ENCODE measurements around the gene PPP1R9A.

The PPP1R9A gene

DNA sequence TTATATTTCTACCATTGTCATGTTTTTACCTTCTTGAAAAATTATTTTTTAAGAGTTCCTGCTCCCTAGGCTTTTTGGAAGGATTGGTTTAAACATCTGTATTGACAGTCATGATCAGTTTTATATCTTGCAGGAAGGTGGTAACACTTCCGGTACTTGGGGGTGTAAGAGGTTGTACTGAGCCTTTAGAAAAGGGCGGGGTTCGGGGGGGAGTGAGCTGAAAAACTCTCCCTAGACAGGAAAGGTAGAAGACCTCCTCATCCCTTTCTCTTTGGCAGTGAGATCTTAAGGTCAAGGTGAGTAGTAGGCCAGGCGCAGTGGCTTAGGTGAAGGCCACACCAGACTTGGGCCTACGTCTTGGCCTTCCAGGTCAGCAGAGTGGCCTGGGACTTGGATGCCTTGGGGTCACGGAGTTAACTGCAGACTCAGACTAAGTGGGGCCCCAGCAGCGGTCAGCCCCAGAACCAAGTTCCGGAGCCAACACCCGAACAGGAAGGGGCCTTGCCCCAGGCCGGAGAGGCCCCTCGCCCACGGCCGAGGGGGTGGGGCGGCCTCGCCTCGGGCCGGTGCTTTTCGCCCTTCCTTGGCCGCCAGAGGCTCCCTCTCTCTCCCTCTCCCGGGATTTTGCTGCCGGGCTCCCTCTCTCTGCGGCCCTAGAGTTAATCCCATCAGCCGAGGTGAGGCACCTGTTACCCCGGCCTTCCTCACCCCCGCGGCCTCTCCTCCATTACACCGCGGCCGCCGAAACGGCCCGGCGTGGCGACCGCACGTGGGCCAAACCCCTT lies at the start of gene PPP1R9A:
Gene PPP1R9A, plus strand, starts transcription at position 569 of the 785 bp plus-strand sequence. CDS start 2,520 bp downstream, outside the sequence.
- peak; percentile 75 for ATAC-seq
- TF ChIP-seq, protein P1, sequence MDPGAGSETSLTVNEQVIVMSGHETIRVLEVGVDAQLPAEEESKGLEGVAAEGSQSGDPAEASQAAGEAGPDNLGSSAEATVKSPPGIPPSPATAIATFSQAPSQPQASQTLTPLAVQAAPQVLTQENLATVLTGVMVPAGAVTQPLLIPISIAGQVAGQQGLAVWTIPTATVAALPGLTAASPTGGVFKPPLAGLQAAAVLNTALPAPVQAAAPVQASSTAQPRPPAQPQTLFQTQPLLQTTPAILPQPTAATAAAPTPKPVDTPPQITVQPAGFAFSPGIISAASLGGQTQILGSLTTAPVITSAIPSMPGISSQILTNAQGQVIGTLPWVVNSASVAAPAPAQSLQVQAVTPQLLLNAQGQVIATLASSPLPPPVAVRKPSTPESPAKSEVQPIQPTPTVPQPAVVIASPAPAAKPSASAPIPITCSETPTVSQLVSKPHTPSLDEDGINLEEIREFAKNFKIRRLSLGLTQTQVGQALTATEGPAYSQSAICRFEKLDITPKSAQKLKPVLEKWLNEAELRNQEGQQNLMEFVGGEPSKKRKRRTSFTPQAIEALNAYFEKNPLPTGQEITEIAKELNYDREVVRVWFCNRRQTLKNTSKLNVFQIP (CRISPR knock-in tag; IDR thresholded peaks at IDR 0.05; ENCODE audit: borderline replicate concordance, low read depth) = no peak
- TF ChIP-seq SNAI2 (CRISPR knock-in tag; IDR thresholded peaks at IDR 0.05) (peak; percentile 67; the same call in 1 of the 2 replicates), ISL1 (CRISPR knock-in tag; IDR thresholded peaks at IDR 0.05) (no peak), CSDC2 (CRISPR knock-in tag; IDR thresholded peaks at IDR 0.05) (no peak)
- TF ChIP-seq, protein P2, sequence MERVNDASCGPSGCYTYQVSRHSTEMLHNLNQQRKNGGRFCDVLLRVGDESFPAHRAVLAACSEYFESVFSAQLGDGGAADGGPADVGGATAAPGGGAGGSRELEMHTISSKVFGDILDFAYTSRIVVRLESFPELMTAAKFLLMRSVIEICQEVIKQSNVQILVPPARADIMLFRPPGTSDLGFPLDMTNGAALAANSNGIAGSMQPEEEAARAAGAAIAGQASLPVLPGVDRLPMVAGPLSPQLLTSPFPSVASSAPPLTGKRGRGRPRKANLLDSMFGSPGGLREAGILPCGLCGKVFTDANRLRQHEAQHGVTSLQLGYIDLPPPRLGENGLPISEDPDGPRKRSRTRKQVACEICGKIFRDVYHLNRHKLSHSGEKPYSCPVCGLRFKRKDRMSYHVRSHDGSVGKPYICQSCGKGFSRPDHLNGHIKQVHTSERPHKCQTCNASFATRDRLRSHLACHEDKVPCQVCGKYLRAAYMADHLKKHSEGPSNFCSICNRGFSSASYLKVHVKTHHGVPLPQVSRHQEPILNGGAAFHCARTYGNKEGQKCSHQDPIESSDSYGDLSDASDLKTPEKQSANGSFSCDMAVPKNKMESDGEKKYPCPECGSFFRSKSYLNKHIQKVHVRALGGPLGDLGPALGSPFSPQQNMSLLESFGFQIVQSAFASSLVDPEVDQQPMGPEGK (CRISPR knock-in tag; IDR thresholded peaks at IDR 0.05; ENCODE audit: borderline replicate concordance) = no peak

DNA sequence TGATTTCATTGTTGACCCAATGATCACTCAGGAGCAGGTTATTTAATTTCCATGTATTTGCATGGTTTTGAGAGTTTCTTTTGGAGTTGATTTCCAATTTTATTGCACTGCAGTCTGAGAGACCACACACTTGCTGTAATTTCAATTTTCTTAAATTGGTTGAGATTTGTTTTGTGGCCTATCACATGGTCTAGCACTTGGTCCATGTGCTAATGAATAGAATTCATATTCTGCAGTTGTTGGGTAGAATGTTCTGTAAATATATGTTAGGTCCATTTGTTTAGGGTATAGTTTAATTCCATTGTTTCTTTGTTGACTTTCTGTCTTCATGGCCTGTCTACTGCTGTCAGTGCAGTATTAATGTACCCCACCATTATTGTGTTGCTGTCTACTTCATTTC lies 36.3 kb upstream of the PPP1R9A start:
- ATAC-seq = no peak
- no peak for TF ChIP-seq GLIS3 (CRISPR knock-in tag; IDR thresholded peaks at IDR 0.05)
- TF ChIP-seq ARNTL (CRISPR knock-in tag; IDR thresholded peaks at IDR 0.05; ENCODE audit: borderline replicate concordance, low read depth) = no peak
- TF ChIP-seq, protein P3, sequence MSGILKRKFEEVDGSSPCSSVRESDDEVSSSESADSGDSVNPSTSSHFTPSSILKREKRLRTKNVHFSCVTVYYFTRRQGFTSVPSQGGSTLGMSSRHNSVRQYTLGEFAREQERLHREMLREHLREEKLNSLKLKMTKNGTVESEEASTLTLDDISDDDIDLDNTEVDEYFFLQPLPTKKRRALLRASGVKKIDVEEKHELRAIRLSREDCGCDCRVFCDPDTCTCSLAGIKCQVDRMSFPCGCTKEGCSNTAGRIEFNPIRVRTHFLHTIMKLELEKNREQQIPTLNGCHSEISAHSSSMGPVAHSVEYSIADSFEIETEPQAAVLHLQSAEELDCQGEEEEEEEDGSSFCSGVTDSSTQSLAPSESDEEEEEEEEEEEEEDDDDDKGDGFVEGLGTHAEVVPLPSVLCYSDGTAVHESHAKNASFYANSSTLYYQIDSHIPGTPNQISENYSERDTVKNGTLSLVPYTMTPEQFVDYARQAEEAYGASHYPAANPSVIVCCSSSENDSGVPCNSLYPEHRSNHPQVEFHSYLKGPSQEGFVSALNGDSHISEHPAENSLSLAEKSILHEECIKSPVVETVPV (CRISPR knock-in tag; IDR thresholded peaks at IDR 0.05) = no peak
- no peak for TF ChIP-seq ZFP3 (CRISPR knock-in tag; IDR thresholded peaks at IDR 0.05)

DNA sequence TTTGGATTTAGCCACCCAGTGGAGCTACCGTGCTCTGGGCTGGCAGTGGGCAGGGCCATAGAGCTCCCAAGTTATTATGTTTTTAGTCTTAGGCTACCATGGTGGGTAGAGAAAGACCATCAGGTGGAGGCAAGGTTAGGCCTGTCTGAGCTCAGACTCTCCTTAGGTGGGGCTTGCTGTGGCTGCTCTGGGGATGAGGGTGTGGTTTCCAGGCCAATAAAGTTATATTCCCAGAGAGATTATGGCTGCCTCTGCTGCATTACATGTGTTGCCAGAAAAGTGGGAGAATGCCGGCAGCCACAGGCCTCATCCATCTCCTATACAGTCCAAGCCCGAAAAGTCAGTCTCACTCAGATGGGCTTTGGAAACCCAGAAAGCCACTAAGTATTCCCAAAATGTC lies 34.2 kb upstream of the PPP1R9A start:
- ATAC-seq = no peak
- TF ChIP-seq TCF4 (CRISPR knock-in tag; IDR thresholded peaks at IDR 0.05; ENCODE audit: borderline replicate concordance) (no peak), ZNF8 (CRISPR knock-in tag; IDR thresholded peaks at IDR 0.05) (no peak), ZFP3 (CRISPR knock-in tag; IDR thresholded peaks at IDR 0.05) (no peak), OSR1 (CRISPR knock-in tag; IDR thresholded peaks at IDR 0.05) (no peak), RARB (CRISPR knock-in tag; IDR thresholded peaks at IDR 0.05) (no peak), ZNF70 (CRISPR knock-in tag; IDR thresholded peaks at IDR 0.05) (no peak), TOX (CRISPR knock-in tag; IDR thresholded peaks at IDR 0.05; ENCODE audit: borderline replicate concordance) (no peak), ESRRG (CRISPR knock-in tag; IDR thresholded peaks at IDR 0.05) (no peak), PPARA (CRISPR knock-in tag; IDR thresholded peaks at IDR 0.05; ENCODE audit: borderline replicate concordance) (no peak), ISL1 (CRISPR knock-in tag; IDR thresholded peaks at IDR 0.05) (no peak), ZNF565 (CRISPR knock-in tag; conservative IDR thresholded peaks at IDR 0.05; ENCODE audit: low read depth) (no peak), SNAI2 (CRISPR knock-in tag; IDR thresholded peaks at IDR 0.05) (no peak), BACH2 (CRISPR knock-in tag; IDR thresholded peaks at IDR 0.05; ENCODE audit: borderline replicate concordance) (no peak)
- TF ChIP-seq, protein P4, sequence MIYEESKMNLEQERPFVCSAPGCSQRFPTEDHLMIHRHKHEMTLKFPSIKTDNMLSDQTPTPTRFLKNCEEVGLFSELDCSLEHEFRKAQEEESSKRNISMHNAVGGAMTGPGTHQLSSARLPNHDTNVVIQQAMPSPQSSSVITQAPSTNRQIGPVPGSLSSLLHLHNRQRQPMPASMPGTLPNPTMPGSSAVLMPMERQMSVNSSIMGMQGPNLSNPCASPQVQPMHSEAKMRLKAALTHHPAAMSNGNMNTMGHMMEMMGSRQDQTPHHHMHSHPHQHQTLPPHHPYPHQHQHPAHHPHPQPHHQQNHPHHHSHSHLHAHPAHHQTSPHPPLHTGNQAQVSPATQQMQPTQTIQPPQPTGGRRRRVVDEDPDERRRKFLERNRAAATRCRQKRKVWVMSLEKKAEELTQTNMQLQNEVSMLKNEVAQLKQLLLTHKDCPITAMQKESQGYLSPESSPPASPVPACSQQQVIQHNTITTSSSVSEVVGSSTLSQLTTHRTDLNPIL (CRISPR knock-in tag; IDR thresholded peaks at IDR 0.05; ENCODE audit: low read depth) = no peak
- TF ChIP-seq, protein P3 (CRISPR knock-in tag; IDR thresholded peaks at IDR 0.05) = no peak
- TF ChIP-seq, protein P2 (CRISPR knock-in tag; IDR thresholded peaks at IDR 0.05; ENCODE audit: borderline replicate concordance) = no peak

All from SK-N-SH treated with all-trans-retinoic acid at 6 μM for 48 hours (cell line).